ENCODE data around the gene SCMH1. TPM values are rescaled to one million over a fixed set of nuclear protein-coding genes. Genes with fewer than 3 reads are reported as not detected.

Gene SCMH1
- total RNA-seq, 1 donor from 2014 or later: 51.3 TPM

GRCh38 chr1:41226815-41227434 lies 15.2 kb downstream of the SCMH1 start:
- no peaks in the 10 kb centered on the region for H3K27me3 Mint-ChIP-seq (ENCODE audit: unreplicated experiment)
- H3K9me3 Mint-ChIP-seq (ENCODE audit: unreplicated experiment): no peaks in the 10 kb centered on the region
- TF ChIP-seq CTCF (IDR thresholded peaks at IDR 0.05; ENCODE audit: unreplicated experiment): no peak
- H3K36me3 Mint-ChIP-seq (ENCODE audit: low read depth, unreplicated experiment): no peaks in the 10 kb centered on the region
- H3K27ac Mint-ChIP-seq (ENCODE audit: unreplicated experiment): peak overlapping the region; percentile 6
- peaks cover 31% of the 10 kb centered on the region for H3K4me1 Mint-ChIP-seq (ENCODE audit: unreplicated experiment)
- no peak for DNase-seq (ENCODE audit: low spot score)
- H3K4me3 Mint-ChIP-seq (ENCODE audit: unreplicated experiment): no peak overlapping the region

GRCh38 chr1:41225495-41225894 lies 16.6 kb downstream of the SCMH1 start:
- no peak overlapping the region for H3K27ac Mint-ChIP-seq (ENCODE audit: unreplicated experiment)

GRCh38 chr1:41222496-41222895 lies 19.6 kb downstream of the SCMH1 start:
- H3K27me3 Mint-ChIP-seq (ENCODE audit: unreplicated experiment): no peaks in the 10 kb centered on the region

More at GRCh38 chr1:41225495-41225894, 16.6 kb downstream of the SCMH1 start:
- no peaks in the 10 kb centered on the region for H3K27me3 Mint-ChIP-seq (ENCODE audit: unreplicated experiment)
- no peaks in the 10 kb centered on the region for H3K9me3 Mint-ChIP-seq (ENCODE audit: unreplicated experiment)
- H3K4me3 Mint-ChIP-seq (ENCODE audit: unreplicated experiment): no peak overlapping the region
- DNase-seq (ENCODE audit: low spot score): no peak
- H3K36me3 Mint-ChIP-seq (ENCODE audit: low read depth, unreplicated experiment): peaks cover 5% of the 10 kb centered on the region
- TF ChIP-seq CTCF (IDR thresholded peaks at IDR 0.05; ENCODE audit: unreplicated experiment): no peak
- H3K4me1 Mint-ChIP-seq (ENCODE audit: unreplicated experiment): peaks cover 35% of the 10 kb centered on the region

GRCh38 chr1:41221995-41222394 lies 20.1 kb downstream of the SCMH1 start:
- Mint-ChIP-seq H3K4me1 (ENCODE audit: unreplicated experiment) (peaks cover 23% of the 10 kb centered on the region), H3K27ac (ENCODE audit: unreplicated experiment) (no peak overlapping the region), H3K4me3 (ENCODE audit: unreplicated experiment) (no peak overlapping the region), H3K36me3 (ENCODE audit: low read depth, unreplicated experiment) (peaks cover 34% of the 10 kb centered on the region), H3K9me3 (ENCODE audit: unreplicated experiment) (no peaks in the 10 kb centered on the region), H3K27me3 (ENCODE audit: unreplicated experiment) (no peaks in the 10 kb centered on the region)
- no peak for DNase-seq (ENCODE audit: low spot score)
- TF ChIP-seq CTCF (IDR thresholded peaks at IDR 0.05; ENCODE audit: unreplicated experiment): no peak

More at GRCh38 chr1:41222496-41222895, 19.6 kb downstream of the SCMH1 start:
- Mint-ChIP-seq H3K9me3 (ENCODE audit: unreplicated experiment) (no peaks in the 10 kb centered on the region), H3K27ac (ENCODE audit: unreplicated experiment) (no peak overlapping the region), H3K4me3 (ENCODE audit: unreplicated experiment) (no peak overlapping the region), H3K36me3 (ENCODE audit: low read depth, unreplicated experiment) (peaks cover 29% of the 10 kb centered on the region), H3K4me1 (ENCODE audit: unreplicated experiment) (peaks cover 28% of the 10 kb centered on the region)
- DNase-seq (ENCODE audit: low spot score): no peak
- no peak for TF ChIP-seq CTCF (IDR thresholded peaks at IDR 0.05; ENCODE audit: unreplicated experiment)

GRCh38 chr1:41218152-41218551 lies 24.0 kb downstream of the SCMH1 start:
- H3K4me3 Mint-ChIP-seq (ENCODE audit: unreplicated experiment): no peak overlapping the region

More at GRCh38 chr1:41218152-41218551, 24.0 kb downstream of the SCMH1 start:
- peaks cover 34% of the 10 kb centered on the region for H3K36me3 Mint-ChIP-seq (ENCODE audit: low read depth, unreplicated experiment)
- H3K4me1 Mint-ChIP-seq (ENCODE audit: unreplicated experiment): peaks cover 11% of the 10 kb centered on the region
- no peaks in the 10 kb centered on the region for H3K27me3 Mint-ChIP-seq (ENCODE audit: unreplicated experiment)
- TF ChIP-seq CTCF (IDR thresholded peaks at IDR 0.05; ENCODE audit: unreplicated experiment): no peak
- no peak for DNase-seq (ENCODE audit: low spot score)
- H3K27ac Mint-ChIP-seq (ENCODE audit: unreplicated experiment): no peak overlapping the region
- no peaks in the 10 kb centered on the region for H3K9me3 Mint-ChIP-seq (ENCODE audit: unreplicated experiment)

Data from endothelial cell (in vitro differentiated cells).